Nephron progenitor cell (in vitro differentiated cells): ENCODE results near the gene CDC42EP2.
A peak's percentile ranks its signal among the peaks of the same experiment; 100 is the strongest.

Experiments used
- DNase-seq: peaks from one replicate; pipeline ENCODE4 v3.0.0; 2021
- H3K27ac Mint-ChIP-seq: 2 replicates; pipeline ENCODE4 v1.8.0; 2021; ENCODE audit warnings: mild to moderate bottlenecking, moderate library complexity, mixed read lengths
- H3K27me3 Mint-ChIP-seq: 2 replicates; pipeline ENCODE4 v1.8.0; 2021; ENCODE audit warnings: mild to moderate bottlenecking, low read depth, mixed read lengths; ENCODE audit not compliant: poor library complexity
- H3K36me3 Mint-ChIP-seq: 2 replicates; pipeline ENCODE4 v1.8.0; 2021; ENCODE audit warnings: low read depth, mixed read lengths
- H3K4me1 Mint-ChIP-seq: 2 replicates; pipeline ENCODE4 v1.8.0; 2021; ENCODE audit warnings: mixed read lengths
- H3K4me3 Mint-ChIP-seq: 2 replicates; pipeline ENCODE4 v1.8.0; 2021; ENCODE audit warnings: mild to moderate bottlenecking, moderate library complexity, mixed read lengths
- H3K9me3 Mint-ChIP-seq: 2 replicates; pipeline ENCODE4 v1.8.0; 2021; ENCODE audit warnings: mild to moderate bottlenecking, moderate library complexity, mixed read lengths
- CTCF ChIP-seq: fragments of 200-600 bp; sonication (generic); IDR thresholded peaks from 2 replicates; pipeline ENCODE4 v1.5.0; 2021; ENCODE audit warnings: antibody characterized with exemption

CDC42EP2 gene

GRCh38 chr11:65334696-65335295 lies 20.1 kb downstream of the CDC42EP2 start:
- DNase-seq, result no peak
- Mint-ChIP-seq H3K27me3 (peaks cover 5% of the 10 kb centered on the region), H3K4me3 (peak overlapping the region; percentile 93), H3K4me1 (peaks cover 25% of the 10 kb centered on the region), H3K27ac (peak overlapping the region; percentile 66), H3K36me3 (peaks cover 8% of the 10 kb centered on the region), H3K9me3 (no peaks in the 10 kb centered on the region)
- no peak for TF ChIP-seq CTCF

GRCh38 chr11:65338676-65339075 lies 24.0 kb downstream of the CDC42EP2 start:
- no peak overlapping the region for H3K4me3 Mint-ChIP-seq
- no peak for DNase-seq
- no peaks in the 10 kb centered on the region for H3K9me3 Mint-ChIP-seq
- H3K27ac Mint-ChIP-seq, result peak overlapping the region; percentile 26
- peaks cover 4% of the 10 kb centered on the region for H3K27me3 Mint-ChIP-seq
- H3K36me3 Mint-ChIP-seq, result peaks cover 27% of the 10 kb centered on the region
- TF ChIP-seq CTCF, result no peak
- peaks cover 22% of the 10 kb centered on the region for H3K4me1 Mint-ChIP-seq

GRCh38 chr11:65340226-65340625 lies 25.6 kb downstream of the CDC42EP2 start:
- H3K4me1 Mint-ChIP-seq, result peaks cover 12% of the 10 kb centered on the region
- DNase-seq, result no peak
- H3K9me3 Mint-ChIP-seq, result no peaks in the 10 kb centered on the region
- peaks cover 4% of the 10 kb centered on the region for H3K27me3 Mint-ChIP-seq
- no peak overlapping the region for H3K27ac Mint-ChIP-seq
- no peak for TF ChIP-seq CTCF
- no peak overlapping the region for H3K4me3 Mint-ChIP-seq
- H3K36me3 Mint-ChIP-seq, result peaks cover 38% of the 10 kb centered on the region

GRCh38 chr11:65341856-65342255 lies 27.2 kb downstream of the CDC42EP2 start:
- Mint-ChIP-seq H3K4me3 (no peak overlapping the region), H3K4me1 (peaks cover 6% of the 10 kb centered on the region), H3K36me3 (peaks cover 48% of the 10 kb centered on the region), H3K27ac (no peak overlapping the region), H3K9me3 (no peaks in the 10 kb centered on the region), H3K27me3 (peaks cover 4% of the 10 kb centered on the region)
- no peak for TF ChIP-seq CTCF
- DNase-seq, result no peak

GRCh38 chr11:65351511-65351910 lies 36.8 kb downstream of the CDC42EP2 start:
- no peak overlapping the region for H3K4me3 Mint-ChIP-seq
- H3K27me3 Mint-ChIP-seq, result peaks cover 18% of the 10 kb centered on the region
- peaks cover 21% of the 10 kb centered on the region for H3K4me1 Mint-ChIP-seq
- no peaks in the 10 kb centered on the region for H3K9me3 Mint-ChIP-seq
- peaks cover 32% of the 10 kb centered on the region for H3K36me3 Mint-ChIP-seq
- no peak overlapping the region for H3K27ac Mint-ChIP-seq
- no peak for TF ChIP-seq CTCF
- no peak for DNase-seq

GRCh38 chr11:65352783-65353182 lies 38.1 kb downstream of the CDC42EP2 start:
- peaks cover 33% of the 10 kb centered on the region for H3K4me1 Mint-ChIP-seq
- no peak for DNase-seq
- no peak overlapping the region for H3K4me3 Mint-ChIP-seq
- no peaks in the 10 kb centered on the region for H3K9me3 Mint-ChIP-seq
- H3K36me3 Mint-ChIP-seq, result peaks cover 29% of the 10 kb centered on the region
- H3K27ac Mint-ChIP-seq, result no peak overlapping the region
- peak; percentile 20 for TF ChIP-seq CTCF
- peaks cover 31% of the 10 kb centered on the region for H3K27me3 Mint-ChIP-seq
